Central memory CD8-positive, alpha-beta T cell (primary cell): Measurements from ENCODE around the gene IFI27L1.

Source experiments
- ATAC-seq: fragments of 150-1000 bp; cut with Tn5 transposase; replicated peaks from 2 replicates; pipeline ENCODE4 v1.10.0; 2022; ENCODE audit warnings: mild to moderate bottlenecking, moderate FRiP score, moderate number of reproducible peaks; ENCODE audit not compliant: poor library complexity, severe bottlenecking; ENCODE audit errors: extremely low read depth
- DNase-seq, 2 donors: peaks; one replicate each; pipeline ENCODE4 v3.0.0; 2021; ENCODE audit warnings: low spot score in 2 of 2
- H3K27ac Mint-ChIP-seq: one replicate; pipeline ENCODE4 v1.8.0; 2022; ENCODE audit warnings: low read depth, mild to moderate bottlenecking, moderate library complexity, mixed read lengths
- H3K27me3 Mint-ChIP-seq: one replicate; pipeline ENCODE4 v1.8.0; 2022; ENCODE audit warnings: mixed read lengths
- H3K36me3 Mint-ChIP-seq: one replicate; pipeline ENCODE4 v1.8.0; 2022; ENCODE audit warnings: mild to moderate bottlenecking, moderate library complexity, mixed read lengths; ENCODE audit not compliant: insufficient read depth
- H3K4me1 Mint-ChIP-seq: one replicate; pipeline ENCODE4 v1.8.0; 2022; ENCODE audit warnings: mixed read lengths
- H3K4me3 Mint-ChIP-seq: one replicate; pipeline ENCODE4 v1.8.0; 2022; ENCODE audit warnings: mild to moderate bottlenecking, moderate library complexity, mixed read lengths
- H3K9me3 Mint-ChIP-seq: one replicate; pipeline ENCODE4 v1.8.0; 2022; ENCODE audit warnings: mixed read lengths

The IFI27L1 gene

GRCh38 chr14:94080621-94081385 lies at the start of gene IFI27L1, which contains the start of gene DDX24:
Gene IFI27L1, plus strand, starts transcription at chr14:94081310. Its CDS starts 15,628 bp downstream, at chr14:94096938.
Gene DDX24, minus strand, starts transcription at chr14:94081202. Its CDS starts 1,460 bp downstream, at chr14:94079742.
- H3K36me3 Mint-ChIP-seq, result peaks cover 34% of the 10 kb centered on the region
- H3K9me3 Mint-ChIP-seq, result no peaks in the 10 kb centered on the region
- peak; percentile 89 for ATAC-seq
- H3K4me3 Mint-ChIP-seq, result peak within 1 kb of the TSS; percentile 99
- peaks cover 49% of the 10 kb centered on the region for H3K4me1 Mint-ChIP-seq
- H3K27me3 Mint-ChIP-seq, result no peaks in the 10 kb centered on the region
- peak; percentile 95 to 96 for DNase-seq
- H3K27ac Mint-ChIP-seq, result peak within 1 kb of the TSS; percentile 100

GRCh38 chr14:94031883-94032279 lies 49.2 kb upstream of the IFI27L1 start:
- H3K4me1 Mint-ChIP-seq, result peaks cover 11% of the 10 kb centered on the region

GRCh38 chr14:94034886-94035285 lies 46.2 kb upstream of the IFI27L1 start:
- H3K27ac Mint-ChIP-seq, result no peak overlapping the region
- peaks cover 2% of the 10 kb centered on the region for H3K36me3 Mint-ChIP-seq
- ATAC-seq (no peak), DNase-seq (no peak)
- no peak overlapping the region for H3K4me3 Mint-ChIP-seq
- H3K27me3 Mint-ChIP-seq, result no peaks in the 10 kb centered on the region
- no peaks in the 10 kb centered on the region for H3K9me3 Mint-ChIP-seq
- H3K4me1 Mint-ChIP-seq, result peaks cover 5% of the 10 kb centered on the region

More at GRCh38 chr14:94031883-94032279, 49.2 kb upstream of the IFI27L1 start:
- Mint-ChIP-seq H3K27ac (no peak overlapping the region), H3K4me3 (no peak overlapping the region), H3K36me3 (no peaks in the 10 kb centered on the region), H3K27me3 (no peaks in the 10 kb centered on the region), H3K9me3 (no peaks in the 10 kb centered on the region)
- DNase-seq (no peak), ATAC-seq (no peak)

GRCh38 chr14:94036313-94037167 lies 44.6 kb upstream of the IFI27L1 start:
- Mint-ChIP-seq H3K27me3 (no peaks in the 10 kb centered on the region), H3K4me3 (no peak overlapping the region), H3K27ac (no peak overlapping the region), H3K4me1 (peaks cover 5% of the 10 kb centered on the region), H3K9me3 (no peaks in the 10 kb centered on the region), H3K36me3 (peaks cover 8% of the 10 kb centered on the region)
- DNase-seq (peak; percentile 55 to 73), ATAC-seq (peak; percentile 98)

GRCh38 chr14:94037954-94038353 lies 43.2 kb upstream of the IFI27L1 start:
- Mint-ChIP-seq H3K27me3 (no peaks in the 10 kb centered on the region), H3K4me1 (peaks cover 5% of the 10 kb centered on the region), H3K27ac (no peak overlapping the region), H3K9me3 (no peaks in the 10 kb centered on the region), H3K36me3 (peaks cover 11% of the 10 kb centered on the region), H3K4me3 (no peak overlapping the region)
- no peak for ATAC-seq
- DNase-seq, result no peak

- DNase-seq, result no peak
- ATAC-seq, result no peak
- H3K9me3 Mint-ChIP-seq, result no peaks in the 10 kb centered on the region
- H3K27me3 Mint-ChIP-seq, result no peaks in the 10 kb centered on the region
- peaks cover 5% of the 10 kb centered on the region for H3K4me1 Mint-ChIP-seq
- no peak overlapping the region for H3K27ac Mint-ChIP-seq
- H3K4me3 Mint-ChIP-seq, result no peak overlapping the region
- H3K36me3 Mint-ChIP-seq, result peaks cover 15% of the 10 kb centered on the region
Observed at GRCh38 chr14:94038510-94038909, 42.6 kb upstream of the IFI27L1 start.

- Mint-ChIP-seq H3K4me3 (no peak overlapping the region), H3K27me3 (no peaks in the 10 kb centered on the region), H3K4me1 (peaks cover 5% of the 10 kb centered on the region), H3K9me3 (no peaks in the 10 kb centered on the region), H3K36me3 (peaks cover 19% of the 10 kb centered on the region), H3K27ac (no peak overlapping the region)
- ATAC-seq (no peak), DNase-seq (no peak)
Observed at GRCh38 chr14:94038921-94039629, 42.0 kb upstream of the IFI27L1 start.

- ATAC-seq (no peak), DNase-seq (no peak)
- peak overlapping the region; percentile 18 for H3K27ac Mint-ChIP-seq
- H3K4me3 Mint-ChIP-seq, result no peak overlapping the region
- H3K9me3 Mint-ChIP-seq, result no peaks in the 10 kb centered on the region
- H3K27me3 Mint-ChIP-seq, result no peaks in the 10 kb centered on the region
- H3K4me1 Mint-ChIP-seq, result peaks cover 7% of the 10 kb centered on the region
- H3K36me3 Mint-ChIP-seq, result peaks cover 29% of the 10 kb centered on the region
Observed at GRCh38 chr14:94040247-94040646, 40.9 kb upstream of the IFI27L1 start.

GRCh38 chr14:94040796-94041195 lies 40.3 kb upstream of the IFI27L1 start:
- Mint-ChIP-seq H3K27ac (peak overlapping the region; percentile 18), H3K4me3 (no peak overlapping the region)

GRCh38 chr14:94041551-94042346 lies 39.4 kb upstream of the IFI27L1 start:
- Mint-ChIP-seq H3K36me3 (peaks cover 36% of the 10 kb centered on the region), H3K27me3 (no peaks in the 10 kb centered on the region), H3K4me1 (peaks cover 10% of the 10 kb centered on the region), H3K27ac (no peak overlapping the region), H3K4me3 (no peak overlapping the region), H3K9me3 (no peaks in the 10 kb centered on the region)
- ATAC-seq, result no peak
- no peak for DNase-seq

More at GRCh38 chr14:94040796-94041195, 40.3 kb upstream of the IFI27L1 start:
- ATAC-seq (no peak), DNase-seq (no peak)
- Mint-ChIP-seq H3K27me3 (no peaks in the 10 kb centered on the region), H3K4me1 (peaks cover 13% of the 10 kb centered on the region), H3K9me3 (no peaks in the 10 kb centered on the region), H3K36me3 (peaks cover 35% of the 10 kb centered on the region)

GRCh38 chr14:94042433-94043091 lies 38.5 kb upstream of the IFI27L1 start:
- Mint-ChIP-seq H3K9me3 (no peaks in the 10 kb centered on the region), H3K36me3 (peaks cover 44% of the 10 kb centered on the region), H3K27ac (no peak overlapping the region), H3K4me1 (peaks cover 7% of the 10 kb centered on the region), H3K4me3 (no peak overlapping the region), H3K27me3 (no peaks in the 10 kb centered on the region)
- ATAC-seq, result no peak
- no peak for DNase-seq
